Stimulated activated CD8-positive, alpha-beta memory T cell treated with anti-CD3 and anti-CD28 coated beads, Interleukin-15, amount 100 ng/mL, for 4 hours (primary cell): ENCODE data around the gene PML.

Experiments used
- DNase-seq, 2 donors: peaks; one replicate each; pipeline ENCODE4 v3.0.0-alpha.2; 2020; ENCODE audit warnings: low read depth in 2 of 2

The PML gene

DNA sequence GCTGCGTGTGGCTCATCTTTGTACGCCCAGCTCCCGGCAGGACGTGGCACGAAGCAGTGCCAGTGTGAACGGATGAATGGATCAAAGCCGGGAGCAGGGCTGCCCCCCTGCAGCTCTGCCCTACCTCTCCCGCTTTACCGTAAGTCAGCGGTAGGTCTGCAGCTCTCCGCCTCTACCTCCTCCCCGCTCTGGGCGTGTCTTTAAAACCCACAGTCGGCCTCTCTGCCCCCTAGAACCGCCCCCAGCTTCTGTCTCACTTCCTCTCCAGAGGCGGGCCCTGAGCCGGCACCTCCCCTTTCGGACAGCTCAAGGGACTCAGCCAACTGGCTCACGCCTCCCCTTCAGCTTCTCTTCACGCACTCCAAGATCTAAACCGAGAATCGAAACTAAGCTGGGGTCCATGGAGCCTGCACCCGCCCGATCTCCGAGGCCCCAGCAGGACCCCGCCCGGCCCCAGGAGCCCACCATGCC lies at the start of gene PML:
TSS of gene PML (plus strand) at position 304 of the 471 bp plus-strand sequence. CDS start at position 401, 97 bp downstream.
- peak; percentile 86 to 91 for DNase-seq

GRCh38 chr15:73945130-73945508 lies 49.4 kb upstream of the PML start:
- DNase-seq = no peak

DNA sequence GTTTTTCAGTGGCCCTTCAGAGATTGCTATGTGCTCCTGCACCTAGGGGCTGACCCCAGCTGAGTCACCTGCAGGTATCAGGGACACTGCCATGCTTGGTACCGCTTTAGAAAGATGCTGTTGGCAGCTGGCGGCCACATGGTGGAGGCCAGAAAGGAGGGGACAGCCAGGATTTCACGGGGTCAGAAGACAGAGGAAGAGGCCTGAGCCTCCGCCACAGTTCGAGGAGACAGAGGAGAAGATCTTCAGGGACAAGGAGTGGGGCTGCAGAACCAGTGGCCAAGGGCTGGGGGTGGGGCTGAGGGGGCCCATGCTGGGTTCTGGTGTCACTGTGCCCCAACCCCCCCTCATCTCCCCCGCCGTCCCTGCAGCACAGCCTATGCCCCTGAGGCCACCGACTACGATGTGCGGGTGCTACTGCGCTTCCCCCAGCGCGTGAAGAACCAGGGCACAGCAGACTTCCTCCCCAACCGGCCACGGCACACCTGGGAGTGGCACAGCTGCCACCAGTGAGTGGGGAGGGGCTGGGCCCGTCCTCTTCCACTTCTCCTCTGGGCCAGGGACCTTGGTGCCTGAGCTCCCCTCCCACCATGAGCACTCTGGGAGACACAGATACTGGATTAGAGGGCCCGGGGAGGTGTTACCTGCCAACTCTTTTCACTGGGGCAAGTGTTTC lies 48.3 kb upstream of the PML start:
- no peak for DNase-seq

DNA sequence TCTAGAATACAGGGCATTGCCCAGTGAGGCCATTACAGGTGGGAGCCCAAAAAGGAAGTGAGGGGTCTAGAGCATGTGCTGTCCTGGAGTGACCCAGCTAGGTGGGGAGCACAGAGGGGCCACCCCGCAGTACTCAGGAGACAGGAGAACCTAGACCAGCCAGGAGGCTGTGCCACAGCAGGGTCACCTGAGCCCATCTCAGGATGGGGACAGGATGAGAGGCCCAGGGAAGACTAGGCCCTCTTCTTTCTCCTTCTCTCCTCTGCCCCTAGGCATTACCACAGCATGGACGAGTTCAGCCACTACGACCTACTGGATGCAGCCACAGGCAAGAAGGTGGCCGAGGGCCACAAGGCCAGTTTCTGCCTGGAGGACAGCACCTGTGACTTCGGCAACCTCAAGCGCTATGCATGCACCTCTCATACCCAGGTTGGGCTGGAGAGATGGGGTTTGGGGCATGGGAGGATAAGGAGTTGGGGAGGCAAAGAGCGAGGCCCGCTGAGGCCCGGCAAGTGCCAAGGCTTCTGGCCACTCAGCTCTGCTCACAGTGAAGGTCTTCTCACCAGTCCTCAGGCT lies 47.6 kb upstream of the PML start:
- DNase-seq = no peak

GRCh38 chr15:73947651-73948050 lies 46.9 kb upstream of the PML start:
- DNase-seq = no peak

DNA sequence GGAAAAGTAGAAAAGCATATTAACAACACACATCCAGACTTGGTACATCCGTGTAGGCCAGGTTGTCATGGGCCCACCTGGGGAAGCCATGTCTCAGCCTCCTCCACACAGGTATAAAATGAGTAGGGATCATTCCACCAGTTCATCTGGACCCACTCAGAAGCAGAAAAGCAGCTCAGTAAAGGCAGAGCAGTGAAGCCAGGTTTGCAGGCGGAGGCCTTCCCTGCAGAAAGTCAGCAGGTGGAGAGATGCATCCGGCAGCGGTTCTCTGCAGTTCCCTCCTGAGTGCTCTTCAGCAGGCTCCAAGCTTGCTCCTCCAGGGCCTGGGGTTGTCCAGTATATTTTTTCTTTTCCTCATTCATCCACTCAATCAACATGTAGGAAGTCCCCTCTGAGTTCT lies 46.1 kb upstream of the PML start:
- no peak for DNase-seq

DNA sequence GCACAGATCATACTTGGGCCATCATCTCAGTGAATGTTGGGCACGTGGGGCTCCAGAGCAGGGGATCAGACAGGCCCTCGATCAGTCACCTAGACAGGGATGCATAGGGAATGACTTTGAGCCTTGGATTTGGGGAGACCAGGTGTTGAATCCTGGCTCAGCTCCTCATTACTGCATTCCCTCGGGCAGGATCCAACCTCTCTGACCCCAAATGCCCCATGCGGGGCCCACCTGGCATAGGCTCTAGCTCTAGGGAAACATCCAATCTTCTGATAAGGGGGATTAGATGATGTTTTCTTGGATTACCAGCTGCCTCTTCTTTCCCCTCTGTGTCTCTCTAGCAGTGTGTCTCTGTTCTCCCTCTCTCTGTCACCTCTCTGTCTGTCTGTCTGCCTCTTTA lies 45.5 kb upstream of the PML start:
- no peak for DNase-seq

DNA sequence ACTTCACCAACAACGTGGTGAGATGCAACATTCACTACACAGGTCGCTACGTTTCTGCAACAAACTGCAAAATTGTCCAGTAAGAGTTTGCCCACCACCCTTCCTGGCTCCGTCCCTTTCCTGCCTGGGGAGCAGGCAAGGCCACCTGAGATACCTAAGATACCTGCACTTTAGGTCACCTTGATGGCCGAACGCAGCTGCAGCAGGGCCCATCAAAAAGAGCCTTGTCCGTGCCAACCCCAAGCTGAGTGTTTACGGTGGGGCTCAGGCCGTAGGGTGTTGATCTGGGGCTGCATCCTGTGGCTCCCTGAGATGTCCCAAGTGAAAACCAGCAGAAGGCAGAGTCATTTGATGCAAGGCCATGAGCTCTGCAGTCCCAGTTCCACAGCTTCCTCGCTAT lies 45.0 kb upstream of the PML start:
- no peak for DNase-seq

GRCh38 chr15:73950479-73950830 lies 44.1 kb upstream of the PML start:
- DNase-seq = no peak

DNA sequence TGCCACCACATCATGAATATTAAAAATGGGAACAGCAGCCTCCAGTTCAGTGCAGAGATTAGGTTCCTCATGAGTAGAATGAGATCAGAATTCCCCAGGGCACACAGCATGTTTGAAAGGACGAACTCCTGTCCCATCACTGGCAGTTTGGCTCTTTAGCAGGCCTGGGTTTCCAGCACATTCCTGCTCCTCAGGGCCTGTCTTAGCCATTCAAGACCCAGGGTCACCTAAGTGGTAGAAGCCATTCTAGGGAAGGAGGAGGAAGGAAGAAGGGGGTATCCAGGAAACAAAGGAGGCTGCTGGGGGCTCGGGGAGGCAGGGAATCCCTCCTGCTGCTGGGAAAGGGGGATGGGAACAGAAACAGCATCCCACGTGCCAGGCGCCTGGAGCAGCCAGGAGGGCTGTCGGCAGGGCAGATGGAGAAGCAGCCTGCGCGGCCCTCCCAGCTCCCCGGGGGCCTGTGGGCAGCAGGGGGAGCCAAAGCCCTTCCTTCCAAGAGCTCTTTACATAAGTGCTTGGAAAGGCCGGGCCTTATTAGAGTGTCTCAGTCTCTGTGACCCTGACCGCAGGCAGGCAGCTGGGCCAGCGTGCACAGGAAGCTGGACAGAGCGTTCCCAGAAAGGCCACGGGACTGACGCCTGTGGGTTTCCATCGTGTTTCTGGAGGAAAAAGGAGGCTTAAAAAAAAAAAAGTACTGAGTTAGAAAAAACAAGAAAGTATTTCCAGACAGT lies 43.5 kb upstream of the PML start:
- peak; percentile 34 to 43 for DNase-seq

GRCh38 chr15:73951601-73952000 lies 42.9 kb upstream of the PML start:
- no peak for DNase-seq

DNA sequence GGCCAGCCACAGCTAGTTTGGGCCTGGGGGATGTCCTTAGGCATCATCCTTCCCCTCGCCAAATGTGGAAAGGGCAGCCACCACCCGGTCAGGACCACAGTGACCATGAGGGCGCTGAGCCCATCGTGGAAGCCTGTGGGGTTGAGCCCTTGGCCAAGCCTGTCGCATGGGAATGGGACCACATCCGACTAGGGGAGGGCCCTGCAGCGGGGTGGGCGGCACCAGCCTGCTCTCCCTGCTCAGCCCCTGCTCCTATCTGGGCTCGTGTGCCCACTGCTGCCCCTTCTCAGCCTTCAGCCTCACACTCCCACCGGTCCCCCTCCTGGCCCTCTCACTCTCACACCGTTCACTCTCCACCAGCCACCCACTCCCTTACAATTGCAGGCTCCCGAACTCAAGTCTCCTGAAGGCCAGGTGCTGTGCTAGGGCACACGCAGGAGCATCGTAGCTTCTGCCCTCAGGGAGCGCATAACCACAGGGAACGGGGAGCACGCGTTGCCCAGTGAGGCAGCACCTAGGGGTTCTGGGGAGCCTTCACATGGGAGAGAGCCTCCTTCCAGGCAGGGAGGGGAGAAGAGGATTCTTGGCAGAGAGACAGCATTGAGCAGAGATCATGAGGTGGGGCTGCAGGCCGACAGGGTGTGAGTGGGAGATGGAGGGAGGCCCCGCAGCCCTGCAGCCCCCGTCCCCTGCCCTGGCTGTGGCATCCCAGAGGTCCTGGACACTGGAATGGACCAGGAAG lies 42.2 kb upstream of the PML start:
- no peak for DNase-seq

DNA sequence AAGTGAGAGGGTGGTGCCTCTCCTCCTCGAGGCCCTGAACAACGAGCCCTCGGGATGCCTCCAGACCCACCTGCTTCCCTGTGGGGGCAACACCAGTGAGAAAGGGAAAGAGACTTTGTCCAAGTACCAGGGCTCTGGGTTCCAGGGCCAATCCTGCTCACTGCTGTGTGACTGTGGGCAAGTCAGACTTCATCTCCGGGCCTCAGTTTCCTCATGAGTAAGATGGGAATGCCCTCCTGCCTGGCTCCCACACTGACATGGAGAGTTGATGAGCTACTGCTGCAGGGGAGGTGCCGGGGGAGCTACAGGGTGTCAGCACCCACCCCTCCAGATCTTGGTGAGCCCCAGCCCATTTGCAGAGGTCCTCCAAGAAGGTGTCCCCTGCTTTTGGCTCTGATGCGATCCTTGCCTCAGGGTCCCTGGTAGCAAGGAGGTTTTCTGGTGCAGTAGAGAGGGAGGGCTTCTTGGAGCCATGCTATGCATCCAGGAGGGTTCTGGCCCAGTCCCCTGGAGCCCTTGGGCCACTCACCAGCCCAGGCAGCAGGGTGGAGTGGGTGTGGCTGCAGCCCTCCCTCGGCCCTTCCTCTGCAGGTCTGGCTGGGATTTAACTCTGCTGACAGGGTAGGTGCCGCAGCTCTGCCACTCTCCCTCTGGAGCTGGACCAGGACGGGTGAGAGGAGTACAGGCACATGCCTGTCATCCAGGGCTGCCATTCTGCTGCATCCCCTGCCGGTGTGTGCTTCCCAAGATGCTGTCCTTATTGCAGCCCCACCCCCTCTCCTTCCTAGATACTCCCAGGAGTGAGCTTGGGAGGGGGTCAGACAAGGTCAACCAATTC lies 41.4 kb upstream of the PML start:
- no peak for DNase-seq

DNA sequence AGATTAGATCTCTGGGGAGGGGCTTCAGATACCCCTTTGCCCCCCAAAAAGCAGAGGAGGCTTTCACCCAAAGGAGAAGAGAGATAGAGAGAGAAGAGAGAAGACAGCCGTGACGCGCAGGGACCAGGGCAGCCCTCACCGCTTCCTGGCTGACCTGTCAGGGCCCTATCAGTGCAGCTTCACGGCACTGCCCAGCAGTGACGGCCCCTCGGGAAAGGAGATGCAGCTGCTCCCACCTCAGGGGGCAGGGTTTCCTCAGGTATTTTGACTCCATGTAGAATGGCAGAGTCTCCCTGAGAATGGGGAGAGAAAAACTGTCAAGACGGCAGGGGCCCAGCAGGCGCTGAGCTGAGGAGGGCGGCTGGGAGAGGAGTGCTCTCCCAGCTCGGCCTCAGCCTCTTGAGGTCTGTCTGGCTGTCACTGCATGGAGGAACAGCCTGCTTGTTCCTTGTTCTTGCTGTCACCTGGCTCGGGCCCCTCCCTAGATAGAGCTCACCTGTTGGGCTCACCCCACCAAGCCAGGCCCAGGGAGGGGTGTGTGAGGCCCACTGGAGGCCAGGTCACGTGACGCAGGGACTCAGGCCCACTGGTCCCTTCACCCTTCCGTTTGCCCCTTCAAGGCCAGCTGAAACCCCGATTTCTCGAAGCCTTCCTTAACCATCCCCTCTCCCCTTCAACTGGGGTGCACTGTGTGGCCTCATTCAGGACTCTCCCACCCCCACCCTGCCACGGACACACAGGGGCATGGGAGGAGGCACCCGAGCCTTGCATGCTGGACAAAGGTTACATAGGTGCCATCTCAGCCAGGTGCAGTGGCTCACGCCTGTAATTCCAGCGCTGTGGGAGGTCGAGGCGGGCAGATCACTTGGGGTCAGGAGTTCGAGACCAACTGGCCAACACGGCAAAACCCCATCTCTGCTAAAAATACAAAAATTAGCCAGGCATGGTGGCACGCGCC lies 40.0 kb upstream of the PML start:
- no peak for DNase-seq

DNA sequence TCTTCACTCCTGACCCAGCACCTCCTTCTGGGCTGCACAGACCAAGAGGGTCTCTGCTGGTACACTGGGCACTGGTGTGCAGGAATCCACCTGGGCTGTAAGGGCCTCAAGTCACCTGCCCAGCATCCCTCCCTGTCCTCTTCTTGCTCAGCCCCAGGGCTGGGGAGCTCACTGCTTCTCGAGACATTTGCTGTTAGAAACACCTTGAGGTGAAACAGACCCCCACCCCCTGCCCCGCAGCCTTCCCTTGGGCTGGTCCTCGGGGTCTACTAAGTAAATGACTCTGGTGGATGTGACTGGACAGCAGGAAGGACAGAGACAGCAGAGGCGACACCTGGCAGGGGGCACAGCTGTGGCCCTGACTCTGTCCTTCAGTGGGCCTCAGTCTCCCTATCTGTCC lies 39.2 kb upstream of the PML start:
- DNase-seq = no peak

GRCh38 chr15:73955861-73956742 lies 38.4 kb upstream of the PML start:
- no peak for DNase-seq

GRCh38 chr15:73956743-73957135 lies 37.8 kb upstream of the PML start:
- DNase-seq = no peak

- no peak for DNase-seq
Measured at GRCh38 chr15:73957276-73957675, 37.2 kb upstream of the PML start.

DNA sequence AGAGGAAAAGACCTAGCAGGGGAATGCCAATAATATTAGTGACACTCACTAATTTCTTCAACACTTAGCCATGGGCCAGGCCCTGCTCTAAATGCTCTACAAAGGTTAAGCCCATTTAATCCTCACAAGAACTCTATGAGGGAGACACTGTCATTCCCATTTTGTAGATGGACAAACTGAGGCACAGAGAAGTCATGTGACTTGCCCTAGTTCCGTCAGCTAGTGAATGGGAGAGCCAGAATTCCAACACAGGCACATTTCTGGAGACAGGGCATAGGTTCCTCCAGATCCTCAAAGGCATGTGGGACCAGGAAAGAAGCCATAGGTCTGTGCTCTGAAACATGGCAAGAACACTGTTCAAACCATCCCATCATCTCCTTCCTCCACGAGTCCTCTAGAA lies 36.7 kb upstream of the PML start:
- DNase-seq = no peak
